ENCODE data around the gene ZNF69. TPM values are rescaled to one million over a fixed set of nuclear protein-coding genes. Genes with fewer than 3 reads are reported as not detected.

The ZNF69 gene
- total RNA-seq, 2 experiments from 2014 or later = 9.7 to 13.9 TPM

DNA sequence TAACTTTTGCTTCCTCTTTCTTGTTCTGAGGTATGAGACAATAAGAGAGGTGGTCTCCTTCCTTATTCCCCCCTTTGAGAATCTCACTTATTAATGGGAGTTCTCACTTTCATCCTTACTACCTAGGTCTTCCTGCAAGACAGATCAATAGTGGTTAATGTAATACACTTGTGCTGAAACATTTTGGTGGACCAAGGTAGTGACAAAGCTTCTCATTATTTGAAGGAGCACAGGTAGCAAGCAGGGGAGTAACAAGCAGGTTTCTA, 55.2 kb downstream of the ZNF69 start:
- Histone ChIP-seq H2AFZ (ENCODE audit: low read length) (no peak overlapping the region), H3K9me3 (ENCODE audit: low read length) (peaks cover 41% of the 10 kb centered on the region), H3K9me2 (ENCODE audit: insufficient read depth, low read length) (no peaks in the 10 kb centered on the region), H3K4me3 (ENCODE audit: low read depth, low read length, poor library complexity, severe bottlenecking) (no peak overlapping the region), H3K4me2 (ENCODE audit: low read length) (no peak overlapping the region), H3K27ac (ENCODE audit: low read depth, low read length, poor library complexity, severe bottlenecking) (no peak overlapping the region), H4K20me1 (ENCODE audit: insufficient read depth, low read length) (no peaks in the 10 kb centered on the region), H3K36me3 (ENCODE audit: insufficient read depth, low read length) (peaks cover 74% of the 10 kb centered on the region), H3K4me1 (ENCODE audit: insufficient read depth, low read length, poor library complexity, severe bottlenecking) (no peaks in the 10 kb centered on the region), H3K79me2 (ENCODE audit: insufficient read depth, low read depth, low read length) (peaks cover 20% of the 10 kb centered on the region; the same call in 1 of the 2 replicates)
- intact Hi-C loops (cut with micrococcal nuclease; ENCODE audit: unreplicated experiment) = no loop called here
- POLR2A ChIA-PET = interaction anchor here (0.9 kb wide), 1 partner anchor 95 kb away, joined by 4 read pairs; no protein-coding TSS in a partner anchor
- BruUV-seq (replicated peaks) = no TSS peak
- CTCF ChIA-PET (ENCODE audit: unreplicated experiment) = no interaction called here
- DNase-seq (ENCODE audit: low spot score) = peak; percentile 44
- TF ChIP-seq, protein P1, sequence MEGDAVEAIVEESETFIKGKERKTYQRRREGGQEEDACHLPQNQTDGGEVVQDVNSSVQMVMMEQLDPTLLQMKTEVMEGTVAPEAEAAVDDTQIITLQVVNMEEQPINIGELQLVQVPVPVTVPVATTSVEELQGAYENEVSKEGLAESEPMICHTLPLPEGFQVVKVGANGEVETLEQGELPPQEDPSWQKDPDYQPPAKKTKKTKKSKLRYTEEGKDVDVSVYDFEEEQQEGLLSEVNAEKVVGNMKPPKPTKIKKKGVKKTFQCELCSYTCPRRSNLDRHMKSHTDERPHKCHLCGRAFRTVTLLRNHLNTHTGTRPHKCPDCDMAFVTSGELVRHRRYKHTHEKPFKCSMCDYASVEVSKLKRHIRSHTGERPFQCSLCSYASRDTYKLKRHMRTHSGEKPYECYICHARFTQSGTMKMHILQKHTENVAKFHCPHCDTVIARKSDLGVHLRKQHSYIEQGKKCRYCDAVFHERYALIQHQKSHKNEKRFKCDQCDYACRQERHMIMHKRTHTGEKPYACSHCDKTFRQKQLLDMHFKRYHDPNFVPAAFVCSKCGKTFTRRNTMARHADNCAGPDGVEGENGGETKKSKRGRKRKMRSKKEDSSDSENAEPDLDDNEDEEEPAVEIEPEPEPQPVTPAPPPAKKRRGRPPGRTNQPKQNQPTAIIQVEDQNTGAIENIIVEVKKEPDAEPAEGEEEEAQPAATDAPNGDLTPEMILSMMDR (conservative IDR thresholded peaks at IDR 0.05; ENCODE audit: low read length) = no peak
- TF ChIP-seq EZH2phosphoT487 (IDR thresholded peaks at IDR 0.05; ENCODE audit: borderline replicate concordance, low read depth, low read length) = no peak

DNA sequence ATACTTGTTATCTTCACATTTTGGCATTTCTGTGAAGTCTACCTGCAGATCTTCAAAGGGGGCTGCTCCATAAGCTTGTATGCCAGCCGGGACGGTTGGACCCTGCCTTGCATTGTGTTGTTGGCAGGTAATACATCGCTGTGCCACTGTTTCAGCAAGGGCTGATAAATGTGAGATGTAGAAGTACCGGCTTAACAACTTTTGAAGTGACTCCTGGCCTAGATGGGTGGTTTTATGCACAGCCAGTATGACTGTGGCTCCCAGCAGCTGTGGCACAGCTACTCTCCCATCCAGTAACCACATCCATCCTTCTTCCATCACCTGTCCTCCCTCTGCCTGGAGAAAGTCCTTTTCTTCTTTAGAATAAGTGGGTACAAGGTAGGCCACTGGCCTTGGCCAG, 57.1 kb downstream of the ZNF69 start:
- H2AFZ ChIP-seq (ENCODE audit: low read length) = no peak overlapping the region
- H3K4me2 ChIP-seq (ENCODE audit: low read length) = no peak overlapping the region
- no peak overlapping the region for H3K27ac ChIP-seq (ENCODE audit: low read depth, low read length, poor library complexity, severe bottlenecking)
- H3K4me1 ChIP-seq (ENCODE audit: insufficient read depth, low read length, poor library complexity, severe bottlenecking) = no peaks in the 10 kb centered on the region
- intact Hi-C loops (cut with micrococcal nuclease; ENCODE audit: unreplicated experiment) = no loop called here
- no TSS peak for BruUV-seq (replicated peaks)
- H3K4me3 ChIP-seq (ENCODE audit: low read depth, low read length, poor library complexity, severe bottlenecking) = no peak overlapping the region
- DNase-seq (ENCODE audit: low spot score) = no peak
- TF ChIP-seq EZH2phosphoT487 (IDR thresholded peaks at IDR 0.05; ENCODE audit: borderline replicate concordance, low read depth, low read length) = no peak
- TF ChIP-seq, protein P1 (conservative IDR thresholded peaks at IDR 0.05; ENCODE audit: low read length) = no peak
- CTCF ChIA-PET (ENCODE audit: unreplicated experiment) = interaction anchor here (0.6 kb wide), 1 partner anchor 42 kb away, joined by 4 read pairs; no protein-coding TSS in a partner anchor
- no peaks in the 10 kb centered on the region for H4K20me1 ChIP-seq (ENCODE audit: insufficient read depth, low read length)
- H3K9me3 ChIP-seq (ENCODE audit: low read length) = peaks cover 55% of the 10 kb centered on the region
- H3K9me2 ChIP-seq (ENCODE audit: insufficient read depth, low read length) = no peaks in the 10 kb centered on the region
- POLR2A ChIA-PET = no interaction called here
- H3K79me2 ChIP-seq (ENCODE audit: insufficient read depth, low read depth, low read length) = peaks cover 11% of the 10 kb centered on the region; the same call in 1 of the 2 replicates
- peaks cover 87% of the 10 kb centered on the region for H3K36me3 ChIP-seq (ENCODE audit: insufficient read depth, low read length)

DNA sequence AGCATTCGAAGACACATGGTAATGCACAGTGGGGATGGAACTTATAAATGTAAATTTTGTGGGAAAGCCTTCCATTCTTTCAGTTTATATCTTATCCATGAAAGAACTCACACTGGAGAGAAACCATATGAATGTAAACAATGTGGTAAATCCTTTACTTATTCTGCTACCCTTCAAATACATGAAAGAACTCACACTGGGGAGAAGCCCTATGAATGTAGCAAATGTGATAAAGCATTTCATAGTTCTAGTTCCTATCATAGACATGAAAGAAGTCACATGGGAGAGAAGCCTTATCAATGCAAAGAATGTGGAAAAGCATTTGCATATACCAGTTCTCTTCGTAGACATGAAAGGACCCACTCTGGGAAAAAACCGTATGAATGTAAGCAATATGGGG, 61.1 kb downstream of the ZNF69 start:
- intact Hi-C loops (cut with micrococcal nuclease; ENCODE audit: unreplicated experiment) = no loop called here
- POLR2A ChIA-PET = no interaction called here

More for the DNA sequence above, 61.1 kb downstream of the ZNF69 start:
- CTCF ChIA-PET (ENCODE audit: unreplicated experiment) = no interaction called here
- H3K79me2 ChIP-seq (ENCODE audit: insufficient read depth, low read depth, low read length) = no peaks in the 10 kb centered on the region
- H3K4me2 ChIP-seq (ENCODE audit: low read length) = no peak overlapping the region
- BruUV-seq (replicated peaks) = TSS peak; percentile 26
- no peak for TF ChIP-seq EZH2phosphoT487 (IDR thresholded peaks at IDR 0.05; ENCODE audit: borderline replicate concordance, low read depth, low read length)
- TF ChIP-seq, protein P1 (conservative IDR thresholded peaks at IDR 0.05; ENCODE audit: low read length) = no peak
- no peaks in the 10 kb centered on the region for H3K9me2 ChIP-seq (ENCODE audit: insufficient read depth, low read length)
- no peaks in the 10 kb centered on the region for H4K20me1 ChIP-seq (ENCODE audit: insufficient read depth, low read length)
- no peak overlapping the region for H2AFZ ChIP-seq (ENCODE audit: low read length)
- no peak overlapping the region for H3K4me3 ChIP-seq (ENCODE audit: low read depth, low read length, poor library complexity, severe bottlenecking)
- H3K27ac ChIP-seq (ENCODE audit: low read depth, low read length, poor library complexity, severe bottlenecking) = no peak overlapping the region
- H3K4me1 ChIP-seq (ENCODE audit: insufficient read depth, low read length, poor library complexity, severe bottlenecking) = no peaks in the 10 kb centered on the region
- no peak for DNase-seq (ENCODE audit: low spot score)
- H3K9me3 ChIP-seq (ENCODE audit: low read length) = peaks cover 48% of the 10 kb centered on the region
- H3K36me3 ChIP-seq (ENCODE audit: insufficient read depth, low read length) = peaks cover 87% of the 10 kb centered on the region

All from OCI-LY7 (cell line).